NCI-H2171 treated with DMSO at 0.1 percent for 48 hours (cell line): Measurements from ENCODE around the gene NUDCD2.
A peak's percentile ranks its signal among the peaks of the same experiment; 100 is the strongest.
"Not testable (repeated sequence)": the region's sequence is repeated elsewhere in the genome, so short reads cannot be mapped to it uniquely, and the experiment has no call there.

Experiments used
- DNase-seq: peaks from one replicate; lab custom pipeline; 2025; lab: John Stamatoyannopoulos, UW

The NUDCD2 gene

DNA sequence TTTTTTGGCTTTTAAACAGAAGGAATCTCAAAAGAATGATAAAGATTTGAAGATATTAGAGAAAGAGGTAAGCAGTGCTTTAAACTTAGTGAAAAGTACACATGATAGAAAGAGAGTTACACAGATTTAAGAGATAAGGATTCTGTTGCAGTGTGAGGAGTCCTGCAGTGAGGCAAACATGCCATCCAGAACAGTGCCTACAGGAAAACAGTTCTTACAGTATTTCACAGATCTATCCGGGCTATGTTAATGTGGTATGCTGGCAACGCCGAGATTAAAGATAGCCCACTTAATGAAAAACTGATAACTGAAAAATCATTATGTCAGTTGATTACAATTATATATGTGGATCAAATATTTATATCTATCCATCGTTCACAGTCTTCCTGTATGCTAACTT, 7.8 kb upstream of the NUDCD2 start:
- no peak for DNase-seq

DNA sequence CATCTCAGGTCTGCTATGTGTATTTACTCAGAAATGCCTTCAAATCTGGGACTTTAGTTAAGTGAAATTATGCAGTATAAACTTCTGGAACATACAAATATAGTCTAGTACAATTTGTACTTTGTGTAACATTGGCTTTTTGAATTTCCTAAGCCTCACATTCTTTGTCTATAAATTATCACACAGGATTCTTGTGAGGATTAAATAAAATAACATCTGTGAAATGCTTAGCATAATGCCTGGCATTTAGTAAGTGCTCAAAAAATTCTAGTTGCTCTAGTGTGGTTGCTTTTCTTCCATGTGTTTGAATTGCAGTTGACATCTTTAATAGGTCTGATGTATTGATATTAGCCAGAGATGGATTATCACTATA, 3.1 kb upstream of the NUDCD2 start:
- no peak for DNase-seq

DNA sequence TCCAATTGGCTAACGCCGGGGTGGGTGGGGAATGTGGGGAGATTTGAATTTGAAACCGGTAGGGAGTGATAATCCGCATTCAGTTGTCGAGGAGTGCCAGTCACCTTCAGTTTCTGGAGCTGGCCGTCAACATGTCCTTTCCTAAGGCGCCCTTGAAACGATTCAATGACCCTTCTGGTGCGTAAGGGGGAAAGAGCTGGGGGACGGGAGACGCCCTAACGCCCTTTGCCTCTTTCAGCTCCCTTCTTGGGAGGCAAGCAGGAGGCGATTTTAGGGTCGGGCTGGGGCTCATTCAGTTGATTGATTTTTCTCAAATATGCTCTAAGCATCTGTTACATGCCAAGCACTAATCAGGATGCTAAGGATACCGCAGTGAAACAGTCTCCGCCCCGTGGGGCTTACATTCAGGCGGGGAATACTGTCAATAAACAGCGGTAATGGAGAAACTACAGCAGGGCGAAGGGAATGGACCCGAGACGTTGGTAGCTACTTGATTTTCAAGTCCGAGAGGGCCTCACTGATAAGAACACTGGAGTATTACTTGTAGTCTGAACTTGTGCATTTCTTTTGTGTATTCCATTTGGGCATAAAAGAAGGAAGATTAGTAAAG, 765 bp upstream of the NUDCD2 start, which contains the start of gene HMMR:
Gene HMMR (plus strand): TSS at position 71 of the 610 bp plus-strand sequence. CDS start 61 bp downstream, at position 132.
- DNase-seq = peak; percentile 48

DNA sequence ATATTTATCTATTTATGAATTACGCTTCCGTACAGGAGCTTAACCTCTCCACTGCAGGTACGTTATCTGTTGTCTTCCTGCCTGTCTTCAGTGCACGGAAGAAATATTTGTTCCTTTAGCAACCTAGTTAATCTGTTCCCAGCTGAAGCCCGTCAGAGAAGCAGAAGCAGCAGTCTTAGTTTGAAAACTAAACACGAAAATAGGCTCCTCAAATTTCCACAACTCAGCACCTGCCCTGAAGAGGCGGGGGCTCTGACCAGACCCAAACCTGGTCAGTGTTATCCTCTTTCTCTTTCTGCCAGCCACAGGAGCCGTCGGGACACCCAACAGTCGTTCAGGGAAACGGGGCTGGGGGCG, 462 bp downstream of the NUDCD2 start:
- peak; percentile 36 for DNase-seq

DNA sequence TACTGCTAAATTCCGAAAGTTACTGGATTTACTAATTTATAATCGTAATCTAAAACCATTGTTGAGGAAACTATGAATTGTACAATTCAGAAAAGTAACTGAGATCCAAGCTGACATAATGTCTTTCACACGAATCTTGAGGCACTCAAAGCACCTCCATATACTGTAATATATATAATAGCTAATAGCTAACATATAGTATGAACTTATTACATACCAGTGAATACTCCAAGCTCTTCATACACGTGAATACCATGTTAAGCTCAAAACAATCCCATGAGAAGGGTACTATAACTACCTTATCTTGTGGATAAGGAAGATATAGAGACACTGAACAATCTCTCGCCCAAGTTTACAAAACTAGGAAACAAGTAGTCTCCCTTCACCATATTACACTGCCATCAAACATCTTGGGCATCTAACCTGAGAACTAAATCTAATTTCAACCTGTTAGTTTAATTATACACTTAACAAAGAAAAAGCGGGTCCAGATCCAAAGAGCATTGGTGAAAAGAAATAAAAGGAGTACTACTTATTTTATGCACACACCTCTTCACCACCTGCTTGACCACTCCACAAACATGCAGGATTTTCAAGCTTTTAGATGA, 1.0 kb downstream of the NUDCD2 start:
- DNase-seq = no peak

DNA sequence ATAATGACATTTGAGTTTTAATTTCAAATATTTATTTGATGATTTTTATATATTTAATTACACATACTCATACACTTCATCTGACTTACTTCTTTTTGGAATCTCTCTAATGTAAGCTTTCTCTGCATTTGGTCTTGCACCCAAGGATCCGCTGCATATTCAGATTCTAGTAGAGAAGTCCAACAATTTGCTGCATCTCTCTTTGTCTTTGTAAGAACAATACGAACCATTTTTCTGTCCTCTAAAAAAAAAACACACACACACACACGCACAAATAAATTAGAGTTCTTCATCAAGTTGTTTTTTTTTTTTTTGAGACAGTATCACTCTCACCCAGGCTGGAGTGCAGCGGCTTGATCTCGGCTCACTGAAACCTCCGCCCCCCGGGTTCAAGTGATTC, 3.1 kb downstream of the NUDCD2 start:
- DNase-seq = no peak

DNA sequence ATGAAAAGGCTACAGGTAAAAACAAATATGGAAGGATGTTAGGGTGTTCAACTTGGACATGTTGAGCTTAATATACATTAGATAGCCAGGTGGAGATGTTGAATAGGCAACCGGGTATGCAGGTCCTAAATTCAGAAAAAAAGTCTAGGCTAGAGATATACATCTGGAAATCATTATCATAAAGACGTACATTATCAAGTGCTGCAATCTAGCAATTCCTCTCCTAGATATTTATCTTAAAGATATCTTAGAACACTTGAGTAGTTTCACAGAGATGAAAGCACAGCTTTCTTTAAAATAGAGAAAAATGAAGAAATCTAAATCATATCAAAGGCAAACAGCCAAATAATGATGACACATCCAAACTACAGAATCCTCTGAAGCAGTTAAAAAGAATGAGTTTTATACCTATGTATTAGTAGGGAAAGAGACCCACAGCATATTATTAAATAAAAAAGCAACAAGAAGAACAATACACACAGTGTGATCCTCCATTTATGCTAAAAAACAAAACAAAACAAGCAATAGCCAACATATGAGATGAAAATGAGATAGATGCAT, 3.8 kb downstream of the NUDCD2 start:
- DNase-seq = no peak

DNA sequence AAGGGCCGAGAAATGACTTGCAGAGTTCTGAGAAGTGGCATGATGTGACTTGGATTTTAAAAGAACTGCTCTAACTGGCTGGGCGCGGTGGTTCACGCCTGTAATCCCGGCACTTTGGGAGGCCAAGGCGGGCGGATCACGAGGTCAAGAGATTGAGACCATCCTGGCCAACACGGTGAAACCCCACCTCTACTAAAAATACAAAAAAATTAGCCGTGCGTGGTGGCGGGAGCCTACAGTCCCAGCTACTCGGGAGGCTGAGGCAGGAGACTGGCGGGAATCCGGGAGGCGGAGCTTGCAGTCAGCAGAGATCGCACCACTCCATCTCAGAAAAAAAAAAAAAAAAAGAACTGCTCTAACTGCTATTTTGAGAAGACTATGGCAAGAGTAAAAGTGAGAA, 4.5 kb downstream of the NUDCD2 start:
- not testable (repeated sequence) for DNase-seq

DNA sequence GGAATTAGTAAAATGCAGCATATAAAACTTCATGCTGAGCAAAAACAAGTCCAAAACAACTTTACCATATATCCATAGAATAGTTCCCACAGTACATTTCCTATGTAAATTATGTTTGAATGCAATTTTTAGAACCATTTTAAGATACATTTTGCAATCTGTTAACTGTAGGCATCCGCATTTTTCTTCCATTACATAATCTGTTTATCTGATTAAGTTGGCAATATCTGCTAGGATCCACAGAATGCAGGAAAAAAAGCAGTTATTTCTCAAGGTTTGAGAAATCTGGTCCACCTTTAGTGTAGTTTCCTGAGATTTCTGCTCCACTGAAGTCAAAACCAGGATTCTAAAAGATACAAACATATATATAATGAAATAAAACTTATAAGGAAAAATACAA, 6.2 kb downstream of the NUDCD2 start:
- DNase-seq = no peak

DNA sequence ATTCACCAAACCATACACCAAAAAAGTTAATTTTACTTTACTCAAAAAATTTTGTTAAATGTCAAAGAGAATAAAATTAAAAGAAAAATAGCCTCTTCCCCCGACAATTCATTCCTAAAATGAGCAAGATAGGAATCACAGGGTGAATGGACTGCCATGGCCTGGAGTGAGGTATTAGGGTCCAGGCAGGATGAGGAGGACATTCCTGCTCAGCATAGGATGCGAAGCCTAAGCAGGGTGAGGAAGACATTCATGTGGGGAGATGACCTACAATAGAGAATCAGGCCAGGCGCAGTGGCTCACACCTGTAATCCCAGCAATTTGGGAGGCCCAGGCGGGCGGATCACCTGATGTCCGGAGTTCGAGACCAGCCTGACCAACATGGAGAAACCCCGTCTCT, 8.4 kb downstream of the NUDCD2 start:
- DNase-seq = no peak

DNA sequence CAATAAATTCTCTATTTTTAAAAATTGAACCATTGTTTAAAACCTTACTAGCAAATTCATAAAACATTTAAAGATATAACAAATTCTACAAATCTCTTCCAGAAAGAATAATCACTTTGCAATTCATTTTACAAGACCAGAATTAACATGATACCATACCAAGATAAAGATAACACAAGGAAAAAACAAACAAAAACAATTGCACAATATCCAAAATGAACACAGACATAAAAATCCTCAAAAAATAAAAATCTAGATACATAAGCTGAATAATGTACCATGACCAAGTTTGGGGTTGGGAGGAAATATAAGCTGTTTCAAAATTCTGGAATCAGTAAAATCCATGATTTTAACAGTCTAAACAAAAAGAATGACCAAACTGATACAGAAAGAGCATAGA, 11.4 kb downstream of the NUDCD2 start:
- no peak for DNase-seq

DNA sequence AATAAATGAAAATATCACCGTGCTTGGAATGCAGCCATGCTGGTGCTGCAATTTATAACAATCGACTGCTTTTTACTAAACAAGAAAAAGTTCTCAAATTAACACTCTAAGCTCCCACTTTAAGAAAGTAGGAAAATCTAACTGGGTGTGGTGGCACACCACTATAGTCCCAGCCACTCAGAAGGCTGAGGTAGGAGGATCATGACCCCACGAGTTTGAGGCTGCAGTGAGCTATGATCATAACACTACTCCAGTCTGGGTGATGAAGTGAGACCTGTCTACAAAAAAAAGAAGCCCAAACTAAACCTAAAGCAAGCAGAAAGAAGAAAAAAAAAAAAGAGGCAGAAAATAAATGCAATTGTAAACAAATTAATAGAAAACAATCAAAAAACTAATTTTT, 12.0 kb downstream of the NUDCD2 start:
- DNase-seq = no peak

DNA sequence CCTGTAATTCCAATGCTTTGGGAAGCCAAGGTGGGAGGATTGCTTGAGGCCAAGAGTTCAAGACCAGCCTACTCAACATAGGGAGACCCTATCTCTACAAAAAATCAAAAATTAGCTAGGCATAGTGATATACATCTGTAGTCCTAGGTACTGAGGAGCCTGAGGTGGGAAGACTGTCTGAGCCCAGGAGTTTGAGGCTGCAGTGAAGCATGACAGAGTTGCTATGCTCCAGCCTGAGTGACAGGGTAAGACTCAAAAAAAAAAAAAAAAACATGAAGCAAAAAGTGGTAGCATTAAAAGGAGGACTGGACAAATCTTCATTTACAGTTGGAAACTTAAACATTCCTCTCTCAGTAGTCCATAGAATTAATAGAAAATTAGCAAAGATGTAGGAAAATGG, 12.7 kb downstream of the NUDCD2 start:
- no peak for DNase-seq

DNA sequence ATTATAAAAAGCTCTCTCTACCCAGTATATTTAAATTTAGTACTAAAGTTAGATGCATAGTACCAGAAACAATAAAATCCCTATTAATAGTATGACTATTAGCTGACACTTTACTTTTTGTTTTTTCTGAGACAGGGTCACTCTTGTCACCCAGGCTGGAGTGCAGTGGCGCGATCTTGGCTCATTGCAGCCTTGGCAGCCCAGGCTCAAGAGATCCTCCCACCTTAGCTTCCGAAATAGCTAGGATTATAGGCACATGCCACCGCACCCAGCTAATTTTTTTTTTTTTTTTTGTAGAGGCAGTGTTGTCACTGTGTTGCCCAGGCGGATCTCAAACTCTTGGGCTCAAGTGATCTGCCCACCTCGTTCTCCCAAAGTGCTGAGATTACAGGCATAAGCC, 14.6 kb downstream of the NUDCD2 start:
- no peak for DNase-seq

DNA sequence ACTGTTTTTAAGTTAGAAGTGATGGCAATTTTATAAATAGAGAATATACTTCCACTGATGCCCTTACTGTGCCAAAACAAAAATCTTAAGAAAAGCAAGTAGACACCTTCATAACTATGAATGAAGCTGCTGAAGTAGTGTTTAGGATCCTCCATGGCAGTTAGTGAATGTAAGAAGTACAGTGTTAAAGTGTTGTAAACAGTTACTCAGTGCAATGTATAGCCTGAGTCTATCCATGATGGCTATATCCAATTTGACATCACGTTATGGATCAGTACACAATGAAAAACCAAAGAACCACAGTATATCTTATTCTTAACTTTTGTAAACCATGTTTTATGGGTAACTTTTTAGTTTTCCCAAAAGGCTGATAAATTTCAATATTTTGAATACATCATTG, 15.4 kb downstream of the NUDCD2 start:
- no peak for DNase-seq

DNA sequence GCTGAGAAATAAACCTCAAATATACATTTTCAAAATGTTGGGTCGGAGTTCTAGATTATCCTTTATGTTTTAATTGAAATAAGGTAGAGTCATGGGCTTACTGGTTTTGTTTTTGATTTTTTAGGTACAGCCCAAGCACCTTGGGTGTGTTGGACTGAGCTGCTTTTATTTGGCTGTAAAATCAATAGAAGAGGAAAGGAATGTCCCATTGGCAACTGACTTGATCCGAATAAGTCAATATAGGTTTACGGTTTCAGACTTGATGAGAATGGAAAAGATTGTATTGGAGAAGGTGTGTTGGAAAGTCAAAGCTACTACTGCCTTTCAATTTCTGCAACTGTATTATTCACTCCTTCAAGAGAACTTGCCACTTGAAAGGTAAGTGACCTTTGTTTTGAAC, 18.9 kb downstream of the NUDCD2 start:
- no peak for DNase-seq

DNA sequence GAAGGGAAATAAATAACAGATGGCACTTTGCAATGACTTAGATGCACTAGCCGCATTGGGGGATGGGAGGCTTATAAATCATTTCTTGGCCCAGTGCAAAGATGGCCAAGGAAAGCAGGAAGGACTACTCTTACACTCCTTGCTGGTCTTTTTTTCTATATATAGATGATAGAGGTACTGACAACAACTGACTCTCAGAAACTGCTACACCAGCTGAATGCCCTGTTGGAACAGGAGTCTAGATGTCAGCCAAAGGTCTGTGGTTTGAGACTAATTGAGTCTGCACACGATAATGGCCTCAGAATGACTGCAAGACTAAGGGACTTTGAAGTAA, 20.8 kb downstream of the NUDCD2 start:
- DNase-seq = no peak

DNA sequence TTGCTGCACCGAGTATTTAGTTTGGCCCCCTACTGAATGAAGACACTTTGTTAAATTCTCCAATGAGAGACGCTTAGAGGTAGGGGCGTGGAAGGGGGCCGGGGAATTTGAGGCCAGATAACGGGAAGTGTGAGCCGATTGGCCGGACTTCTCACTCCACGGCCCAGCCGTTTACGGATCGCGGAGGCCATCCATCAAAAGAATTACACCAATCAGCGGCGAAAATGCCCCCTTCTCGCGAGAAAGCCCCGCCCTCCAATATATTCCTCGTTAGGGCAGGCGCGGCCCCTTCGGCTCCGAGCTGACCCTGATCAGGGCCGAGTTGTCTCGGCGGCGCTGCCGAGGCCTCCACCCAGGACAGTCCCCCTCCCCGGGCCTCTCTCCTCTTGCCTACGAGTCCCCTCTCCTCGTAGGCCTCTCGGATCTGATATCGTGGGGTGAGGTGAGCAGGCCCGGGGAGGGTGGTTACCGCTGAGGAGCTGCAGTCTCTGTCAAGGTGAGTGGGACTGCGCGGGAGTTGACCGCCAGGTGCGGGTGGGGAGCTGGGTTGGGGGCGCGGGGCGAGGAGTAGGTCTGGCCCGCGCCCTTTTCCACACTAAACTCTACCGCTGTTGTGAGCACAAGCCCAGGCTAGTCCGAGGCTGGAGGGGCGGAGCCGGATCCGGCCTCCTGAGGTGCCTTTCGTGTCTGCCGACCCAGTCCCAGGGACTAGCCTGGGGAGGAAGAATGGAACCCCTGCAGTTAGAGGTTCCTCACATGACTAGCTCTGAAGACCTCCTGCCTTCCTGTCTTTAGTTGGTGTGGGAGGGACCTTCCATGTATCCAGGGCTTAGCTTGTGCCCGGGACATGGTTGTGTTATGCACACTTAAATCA, 22.4 kb downstream of the NUDCD2 start, which contains the start of gene CCNG1:
Gene CCNG1 (plus strand): TSS at position 287 of the 874 bp plus-strand sequence. CDS start 1,662 bp downstream, outside the sequence.
- DNase-seq = peak; percentile 77

DNA sequence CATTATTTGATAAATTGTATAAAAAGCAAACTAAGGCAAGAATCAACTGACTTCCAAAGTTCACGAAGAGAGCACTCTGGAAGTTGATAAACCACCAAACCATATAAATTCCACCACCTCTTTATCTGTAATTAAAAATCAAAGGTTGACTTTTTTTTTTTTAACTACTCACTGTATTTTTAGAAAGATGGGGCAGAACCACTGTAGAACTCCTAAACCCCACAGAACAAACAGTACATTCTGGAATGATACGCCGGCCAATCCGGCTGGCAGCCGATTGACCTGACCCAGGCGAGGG, 22.9 kb downstream of the NUDCD2 start:
- DNase-seq = no peak

DNA sequence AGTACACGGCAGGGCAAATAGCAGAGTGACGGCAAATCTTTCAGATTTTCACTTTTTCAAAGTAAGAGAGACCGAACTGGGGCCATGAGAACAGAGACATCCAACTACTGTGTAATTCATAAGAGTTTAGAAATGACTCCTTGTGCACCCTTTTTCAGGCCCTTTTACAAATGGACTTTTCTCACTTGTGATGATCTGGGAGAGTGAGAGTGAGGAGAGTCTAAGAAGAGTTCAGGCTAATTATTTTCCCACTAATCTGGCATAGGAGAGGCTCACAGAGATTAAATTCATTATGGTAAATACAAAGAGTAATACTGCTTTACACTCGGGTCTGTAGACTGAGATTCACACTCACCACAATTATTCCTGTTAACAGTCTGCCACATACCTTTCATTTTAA, 23.4 kb downstream of the NUDCD2 start:
- DNase-seq = no peak

DNA sequence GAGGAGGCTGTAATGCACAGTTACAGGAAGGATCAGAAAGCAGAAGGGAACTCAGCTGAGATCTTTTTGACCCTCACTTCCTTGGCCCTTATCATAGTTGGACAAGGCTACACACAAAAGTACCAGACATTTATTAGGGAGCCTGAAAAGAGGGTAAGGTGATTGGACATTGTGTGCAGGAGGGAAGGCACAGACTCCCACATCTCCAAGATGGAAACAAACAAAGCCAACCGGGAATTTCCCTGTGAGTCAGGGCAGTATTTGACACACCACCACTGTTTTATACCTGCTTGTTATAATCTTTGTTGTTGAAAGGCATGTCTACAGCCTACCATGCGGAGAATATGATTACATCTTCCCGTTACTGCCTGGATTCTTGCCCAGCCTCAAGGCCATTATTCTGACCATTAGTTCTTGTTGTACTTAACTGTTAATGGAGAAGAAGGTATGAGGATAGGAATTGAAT, 25.5 kb downstream of the NUDCD2 start:
- DNase-seq = no peak

DNA sequence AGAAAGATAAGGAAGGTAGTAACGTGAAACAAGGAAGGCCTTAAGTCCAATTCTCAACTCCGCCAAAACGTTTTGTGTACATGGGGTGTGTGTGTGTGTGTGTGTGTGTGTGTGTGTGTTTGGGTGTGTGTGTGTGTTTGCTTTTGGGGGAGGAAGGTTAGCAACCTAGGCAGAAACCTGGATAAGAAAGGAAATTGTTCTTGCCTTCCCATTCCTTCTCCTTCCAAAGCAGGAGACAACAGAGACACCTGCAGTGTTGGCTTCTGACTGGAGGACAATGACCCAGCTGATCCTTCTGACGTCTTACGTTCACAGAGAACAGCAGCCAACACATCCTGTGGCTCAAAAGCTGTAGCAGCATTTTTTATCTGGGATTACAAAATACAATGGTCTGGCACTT, 26.6 kb downstream of the NUDCD2 start:
- DNase-seq = no peak

DNA sequence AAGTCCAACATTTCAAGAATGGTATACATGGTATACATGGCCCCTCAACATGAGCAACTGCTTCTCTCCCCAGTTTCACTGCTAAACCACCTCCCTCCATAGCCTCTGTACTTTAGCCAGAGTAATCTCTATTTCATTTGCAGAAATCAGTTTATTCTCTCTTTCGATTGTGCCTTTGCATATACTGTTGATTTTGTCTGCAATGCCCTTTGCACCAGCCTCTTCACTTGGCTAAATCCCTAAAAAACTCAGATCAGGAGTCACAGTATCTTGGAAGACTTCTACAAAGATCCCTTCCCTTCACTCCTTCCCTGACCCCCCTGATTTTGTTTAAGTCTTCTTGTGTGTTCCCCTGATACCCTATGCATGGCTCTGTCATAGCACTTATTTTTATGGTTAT, 27.4 kb downstream of the NUDCD2 start:
- DNase-seq = no peak
